RWPE1 (cell line): Measurements from ENCODE around the gene ABHD2.
"Not testable (repeated sequence)": the region's sequence is repeated elsewhere in the genome, so short reads cannot be mapped to it uniquely, and the experiment has no call there.

Experiments
- CTCF ChIA-PET: fragments of 350-600 bp; sonication (Branson Sonifier 250); formaldehyde crosslinking; extraction: SDS; loops from one replicate; lab custom pipeline; 2021; lab: Yijun Ruan, JAX
- POLR2A ChIA-PET: fragments of 400-600 bp; formaldehyde crosslinking; extraction: SDS; loops from one replicate; lab custom pipeline; 2020; ENCODE audit warnings: antibody characterized with exemption; ENCODE audit not compliant: low non-redundant PET; lab: Yijun Ruan, JAX
- DNase-seq: peaks from one replicate; pipeline ENCODE4 v3.0.0; 2012; ENCODE audit warnings: low spot score
- H3K27ac ChIP-seq: fragments of 450-650 bp; 2 replicates; pipeline ENCODE4 v1.5.1; 2017
- CTCF ChIP-seq: fragments of 450-650 bp; conservative IDR thresholded peaks from 2 replicates; pipeline ENCODE4 v1.5.1; 2017; ENCODE audit warnings: low read depth, mild to moderate bottlenecking

ABHD2 gene

GRCh38 chr15:89138999-89139612, 50.9 kb downstream of the ABHD2 start:
- POLR2A ChIA-PET, result no interaction called here
- DNase-seq, result no peak
- CTCF ChIA-PET, result no interaction called here
- TF ChIP-seq CTCF, result no peak
- no peak overlapping the region for H3K27ac ChIP-seq

- ChIA-PET POLR2A (no interaction called here), CTCF (interaction anchor here (0.6 kb wide), 1 partner anchor 34 kb away, joined by 3 read pairs; no protein-coding TSS in a partner anchor)
- no peak overlapping the region; the same call in 1 of the 2 replicates for H3K27ac ChIP-seq
- DNase-seq, result no peak
- no peak for TF ChIP-seq CTCF
Measured at GRCh38 chr15:89139613-89140499, 51.6 kb downstream of the ABHD2 start.

GRCh38 chr15:89140595-89140994, 52.3 kb downstream of the ABHD2 start:
- POLR2A ChIA-PET, result no interaction called here
- TF ChIP-seq CTCF, result no peak
- CTCF ChIA-PET, result interaction anchor here (0.6 kb wide), 1 partner anchor 35 kb away, joined by 3 read pairs; no protein-coding TSS in a partner anchor
- DNase-seq, result no peak
- H3K27ac ChIP-seq, result no peak overlapping the region

GRCh38 chr15:89141159-89141558, 52.9 kb downstream of the ABHD2 start:
- CTCF ChIA-PET, DNase-seq, H3K27ac ChIP-seq, POLR2A ChIA-PET: not testable (repeated sequence)

GRCh38 chr15:89141885-89142284, 53.6 kb downstream of the ABHD2 start:
- ChIA-PET CTCF (interaction anchor here (0.8 kb wide), 1 partner anchor 18 kb away, joined by 5 read pairs; no protein-coding TSS in a partner anchor), POLR2A (no interaction called here)
- no peak for TF ChIP-seq CTCF
- DNase-seq, result no peak
- no peak overlapping the region for H3K27ac ChIP-seq

GRCh38 chr15:89142423-89142822, 54.2 kb downstream of the ABHD2 start:
- no peak overlapping the region for H3K27ac ChIP-seq
- DNase-seq, result no peak
- ChIA-PET CTCF (interaction anchor here (0.8 kb wide), 1 partner anchor 18 kb away, joined by 5 read pairs; no protein-coding TSS in a partner anchor), POLR2A (no interaction called here)
- TF ChIP-seq CTCF, result no peak
